HS-27A (cell line): ENCODE measurements around the gene CCDC28B.

Experiments
- DNase-seq: peaks from one replicate; pipeline ENCODE4 v3.0.0-alpha.2; 2012; ENCODE audit warnings: low read depth, missing footprints

The CCDC28B gene

GRCh38 chr1:32221980-32222755, 21.8 kb downstream of the CCDC28B start, which contains the start of the genes EIF3I and TMEM234:
TSS of gene EIF3I (plus strand) at chr1:32222407. CDS start at chr1:32222442, 35 bp downstream.
TSS of gene TMEM234 (minus strand) at chr1:32222353. CDS start at chr1:32222322, 31 bp downstream.
- peak; percentile 77 for DNase-seq

- no peak for DNase-seq
Observed at GRCh38 chr1:32223683-32224082, 23.3 kb downstream of the CCDC28B start.

GRCh38 chr1:32224285-32224684, 23.9 kb downstream of the CCDC28B start:
- no peak for DNase-seq

- DNase-seq: no peak
Observed at GRCh38 chr1:32228771-32229170, 28.4 kb downstream of the CCDC28B start.

- DNase-seq: no peak
Observed at GRCh38 chr1:32231843-32232432, 31.5 kb downstream of the CCDC28B start.

- no peak for DNase-seq
Observed at GRCh38 chr1:32232558-32233304, 32.3 kb downstream of the CCDC28B start.

- no peak for DNase-seq
Observed at GRCh38 chr1:32234792-32235191, 34.4 kb downstream of the CCDC28B start.

- no peak for DNase-seq
Observed at GRCh38 chr1:32239337-32239736, 38.9 kb downstream of the CCDC28B start.

- DNase-seq: no peak
Observed at GRCh38 chr1:32239790-32240139, 39.4 kb downstream of the CCDC28B start.

GRCh38 chr1:32240140-32240951, 40.0 kb downstream of the CCDC28B start:
- peak; percentile 54 for DNase-seq

GRCh38 chr1:32241001-32241763, 40.8 kb downstream of the CCDC28B start:
- DNase-seq: peak; percentile 46

- no peak for DNase-seq
Observed at GRCh38 chr1:32242341-32242851, 42.0 kb downstream of the CCDC28B start.

- DNase-seq: peak; percentile 48
Observed at GRCh38 chr1:32246888-32247273, 46.5 kb downstream of the CCDC28B start, which contains the start of gene FAM167B. TSS of gene FAM167B (plus strand) at chr1:32247222. CDS start at chr1:32247422, 200 bp downstream.

- DNase-seq: no peak
Observed at GRCh38 chr1:32247452-32247851, 47.1 kb downstream of the CCDC28B start.

GRCh38 chr1:32247983-32248889, 47.8 kb downstream of the CCDC28B start:
- no peak for DNase-seq

- no peak for DNase-seq
Observed at GRCh38 chr1:32249831-32250525, 49.6 kb downstream of the CCDC28B start.

- no peak for DNase-seq
Observed at GRCh38 chr1:32250893-32251716, 50.7 kb downstream of the CCDC28B start, which contains the start of gene LCK. TSS of gene LCK (plus strand) at chr1:32251265. CDS start at chr1:32274330, 23,065 bp downstream.
